Measurements from ENCODE around the gene PDCD5.
"Not testable (repeated sequence)": the region's sequence is repeated elsewhere in the genome, so short reads cannot be mapped to it uniquely, and the experiment has no call there.

Gene PDCD5

GRCh38 chr19:32580901-32581704, at the start of gene PDCD5:
Gene PDCD5 (plus strand): TSS chr19:32581190. CDS start chr19:32581262, 72 bp downstream.
- no peak for TF ChIP-seq CTCF (conservative IDR thresholded peaks at IDR 0.05)
- H3K27ac ChIP-seq: peak within 1 kb of the TSS; percentile 90

GRCh38 chr19:32532233-32532632, 48.8 kb upstream of the PDCD5 start:
- H3K27ac ChIP-seq: no peak overlapping the region
- no peak for TF ChIP-seq CTCF (conservative IDR thresholded peaks at IDR 0.05)

GRCh38 chr19:32537580-32537979, 43.4 kb upstream of the PDCD5 start:
- H3K27ac ChIP-seq: no peak overlapping the region
- TF ChIP-seq CTCF (conservative IDR thresholded peaks at IDR 0.05): no peak

- H3K27ac ChIP-seq: no peak overlapping the region
- TF ChIP-seq CTCF (conservative IDR thresholded peaks at IDR 0.05): no peak
These were observed 41.6 kb upstream of the PDCD5 start for GRCh38 chr19:32539240-32539916.

GRCh38 chr19:32540621-32541020, 40.4 kb upstream of the PDCD5 start:
- H3K27ac ChIP-seq: no peak overlapping the region
- TF ChIP-seq CTCF (conservative IDR thresholded peaks at IDR 0.05): no peak

GRCh38 chr19:32541376-32541775, 39.6 kb upstream of the PDCD5 start:
- H3K27ac ChIP-seq: not testable (repeated sequence)

- H3K27ac ChIP-seq: no peak overlapping the region
These were observed 38.4 kb upstream of the PDCD5 start for GRCh38 chr19:32542477-32543108.

More at GRCh38 chr19:32542477-32543108, 38.4 kb upstream of the PDCD5 start:
- no peak for TF ChIP-seq CTCF (conservative IDR thresholded peaks at IDR 0.05)

Measured in VCaP (cell line).